ENCODE results near the gene VPS37D. TPM values are rescaled to one million over a fixed set of nuclear protein-coding genes. Genes with fewer than 3 reads are reported as not detected.
"Not testable (repeated sequence)": the region's sequence is repeated elsewhere in the genome, so short reads cannot be mapped to it uniquely, and the experiment has no call there.

VPS37D gene
- total RNA-seq, 1 donor from 2014 or later = 17.2 TPM

DNA sequence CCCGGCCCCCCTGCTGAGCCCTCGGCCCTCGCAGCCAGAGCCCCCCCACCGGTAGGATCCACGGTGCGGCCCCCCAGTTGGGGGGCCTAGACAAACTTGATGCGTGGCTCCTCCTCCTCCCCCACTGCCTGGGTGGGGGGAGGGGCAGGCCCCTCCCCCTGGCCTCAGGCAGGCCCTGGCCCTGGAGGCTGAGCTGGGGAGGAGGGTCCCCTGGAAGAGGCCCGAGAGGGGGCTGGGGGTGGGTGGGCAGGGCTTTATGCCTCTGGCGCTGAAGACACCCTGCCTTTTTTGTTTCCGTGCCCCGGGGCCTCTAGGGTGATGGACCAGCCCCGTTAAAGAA lies 3.7 kb downstream of the VPS37D start:
- Mint-ChIP-seq H3K4me3 (ENCODE audit: unreplicated experiment) (no peak overlapping the region), H3K9me3 (ENCODE audit: unreplicated experiment) (no peaks in the 10 kb centered on the region), H3K27me3 (ENCODE audit: unreplicated experiment) (peaks cover 14% of the 10 kb centered on the region), H3K36me3 (ENCODE audit: unreplicated experiment) (no peaks in the 10 kb centered on the region), H3K4me1 (ENCODE audit: low read depth, unreplicated experiment) (peaks cover 2% of the 10 kb centered on the region), H3K27ac (ENCODE audit: unreplicated experiment) (no peak overlapping the region)
- DNase-seq = no peak
- TF ChIP-seq, protein P1, sequence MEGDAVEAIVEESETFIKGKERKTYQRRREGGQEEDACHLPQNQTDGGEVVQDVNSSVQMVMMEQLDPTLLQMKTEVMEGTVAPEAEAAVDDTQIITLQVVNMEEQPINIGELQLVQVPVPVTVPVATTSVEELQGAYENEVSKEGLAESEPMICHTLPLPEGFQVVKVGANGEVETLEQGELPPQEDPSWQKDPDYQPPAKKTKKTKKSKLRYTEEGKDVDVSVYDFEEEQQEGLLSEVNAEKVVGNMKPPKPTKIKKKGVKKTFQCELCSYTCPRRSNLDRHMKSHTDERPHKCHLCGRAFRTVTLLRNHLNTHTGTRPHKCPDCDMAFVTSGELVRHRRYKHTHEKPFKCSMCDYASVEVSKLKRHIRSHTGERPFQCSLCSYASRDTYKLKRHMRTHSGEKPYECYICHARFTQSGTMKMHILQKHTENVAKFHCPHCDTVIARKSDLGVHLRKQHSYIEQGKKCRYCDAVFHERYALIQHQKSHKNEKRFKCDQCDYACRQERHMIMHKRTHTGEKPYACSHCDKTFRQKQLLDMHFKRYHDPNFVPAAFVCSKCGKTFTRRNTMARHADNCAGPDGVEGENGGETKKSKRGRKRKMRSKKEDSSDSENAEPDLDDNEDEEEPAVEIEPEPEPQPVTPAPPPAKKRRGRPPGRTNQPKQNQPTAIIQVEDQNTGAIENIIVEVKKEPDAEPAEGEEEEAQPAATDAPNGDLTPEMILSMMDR (IDR thresholded peaks at IDR 0.05; ENCODE audit: partially characterized antibody, unreplicated experiment) = no peak

DNA sequence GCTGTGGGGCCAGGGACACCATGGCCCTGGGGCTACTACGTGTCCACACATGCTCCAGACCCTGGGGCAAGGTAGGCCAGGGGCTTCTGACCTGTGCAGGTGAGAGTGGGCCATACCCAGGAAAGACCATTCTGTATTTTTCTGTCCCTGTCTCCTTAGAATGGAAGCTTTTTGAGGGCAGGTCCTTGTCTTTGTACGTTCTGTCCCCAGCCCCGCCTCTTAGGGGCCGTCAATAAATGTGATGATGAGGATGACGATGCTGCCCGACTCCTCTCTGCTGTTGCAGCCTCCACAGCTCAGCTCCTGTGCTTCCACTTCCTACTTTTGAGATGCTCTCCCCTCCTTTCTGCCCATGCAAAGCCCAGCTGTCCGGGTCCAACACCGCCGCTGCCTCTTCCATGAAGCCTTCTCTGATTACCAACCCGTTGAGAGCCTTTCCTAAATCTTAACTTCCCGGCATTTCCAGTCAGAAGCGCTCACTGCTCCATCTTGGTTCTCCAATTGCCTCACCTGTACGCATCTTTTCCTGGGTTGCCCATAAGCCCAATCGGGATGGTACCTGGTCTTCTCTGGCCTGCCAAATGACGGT lies 4.3 kb downstream of the VPS37D start:
- no peaks in the 10 kb centered on the region for H3K36me3 Mint-ChIP-seq (ENCODE audit: unreplicated experiment)
- no peak overlapping the region for H3K4me3 Mint-ChIP-seq (ENCODE audit: unreplicated experiment)
- TF ChIP-seq, protein P1 (IDR thresholded peaks at IDR 0.05; ENCODE audit: partially characterized antibody, unreplicated experiment) = no peak
- peak overlapping the region; percentile 9 for H3K27ac Mint-ChIP-seq (ENCODE audit: unreplicated experiment)
- DNase-seq = no peak
- peaks cover 2% of the 10 kb centered on the region for H3K4me1 Mint-ChIP-seq (ENCODE audit: low read depth, unreplicated experiment)
- H3K27me3 Mint-ChIP-seq (ENCODE audit: unreplicated experiment) = peaks cover 12% of the 10 kb centered on the region
- H3K9me3 Mint-ChIP-seq (ENCODE audit: unreplicated experiment) = no peaks in the 10 kb centered on the region

DNA sequence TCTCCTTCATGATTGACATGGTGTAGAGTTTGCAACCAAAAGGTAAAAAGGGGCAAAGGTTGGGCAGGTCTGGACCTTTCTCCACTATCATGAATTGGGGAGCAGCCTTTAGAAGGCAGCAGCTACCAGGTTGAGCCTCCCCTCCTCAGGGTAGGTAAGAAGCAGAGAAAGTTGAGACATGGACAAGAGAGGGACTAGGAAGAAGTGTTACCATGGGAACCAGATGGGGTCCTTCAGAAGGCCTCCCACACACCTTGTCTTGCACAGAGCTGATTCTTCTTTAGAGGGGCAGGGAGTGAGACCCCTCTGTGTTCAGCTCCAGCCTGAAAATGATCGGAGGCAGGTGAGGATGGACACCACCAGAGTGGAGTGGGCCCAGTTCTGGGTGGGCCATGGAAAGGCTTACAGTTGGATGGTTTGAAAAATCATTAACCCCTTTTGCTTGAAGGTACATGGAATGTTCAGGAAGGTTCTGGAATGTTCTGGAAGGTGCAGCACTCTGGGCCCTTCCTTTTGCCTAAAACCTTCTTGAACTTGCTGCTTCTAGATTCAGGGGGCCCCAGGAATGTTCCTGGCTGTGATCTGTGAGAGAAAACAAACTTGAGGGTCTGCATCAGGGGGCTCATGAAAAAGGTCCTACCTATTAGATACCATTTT lies 7.0 kb downstream of the VPS37D start:
- Mint-ChIP-seq H3K36me3 (ENCODE audit: unreplicated experiment) (peaks cover 4% of the 10 kb centered on the region), H3K4me1 (ENCODE audit: low read depth, unreplicated experiment) (no peaks in the 10 kb centered on the region), H3K9me3 (ENCODE audit: unreplicated experiment) (no peaks in the 10 kb centered on the region), H3K27ac (ENCODE audit: unreplicated experiment) (no peak overlapping the region), H3K4me3 (ENCODE audit: unreplicated experiment) (no peak overlapping the region), H3K27me3 (ENCODE audit: unreplicated experiment) (peaks cover 7% of the 10 kb centered on the region)
- DNase-seq = no peak
- TF ChIP-seq, protein P1 (IDR thresholded peaks at IDR 0.05; ENCODE audit: partially characterized antibody, unreplicated experiment) = no peak

DNA sequence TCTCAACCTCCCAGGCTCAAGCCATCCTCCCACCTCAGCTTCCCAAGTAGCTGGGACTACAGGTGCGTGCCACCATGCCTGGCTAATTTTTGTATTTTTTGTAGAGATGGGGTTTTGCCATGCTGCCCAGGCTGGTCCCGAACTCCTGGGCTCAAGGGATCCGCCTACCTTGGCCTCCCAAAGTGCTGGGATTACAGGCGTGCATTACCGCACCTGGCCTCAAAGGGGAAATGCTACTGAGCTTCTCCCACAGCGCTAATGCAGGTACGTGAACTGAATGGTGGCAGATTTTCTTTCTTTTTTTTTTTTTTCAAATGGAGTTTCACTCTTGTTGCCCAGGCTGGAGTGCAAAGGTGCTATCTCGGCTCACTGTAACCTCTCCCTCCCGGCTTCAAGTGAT lies 8.4 kb downstream of the VPS37D start:
- not testable (repeated sequence) for H3K4me3 Mint-ChIP-seq (ENCODE audit: unreplicated experiment)

DNA sequence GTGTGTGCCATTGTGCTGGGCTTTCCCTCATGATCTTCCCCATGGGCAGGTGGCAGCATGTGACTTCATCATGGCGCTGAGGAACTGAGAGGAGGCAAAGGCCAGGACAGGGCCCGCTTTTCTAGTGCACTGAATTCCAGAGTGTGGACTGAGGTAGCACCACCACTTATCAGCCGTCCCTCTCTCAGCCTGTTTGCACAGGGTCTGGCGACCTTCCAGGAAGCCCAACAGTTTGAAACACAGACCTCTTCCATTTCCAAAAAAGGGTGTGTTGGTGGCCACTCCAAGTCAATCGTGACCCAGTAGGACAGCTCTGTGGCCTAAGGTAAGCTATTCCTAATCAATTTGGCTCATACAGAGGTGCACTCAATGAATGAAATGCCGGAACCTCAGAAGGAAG lies 11.2 kb downstream of the VPS37D start:
- no peak overlapping the region for H3K27ac Mint-ChIP-seq (ENCODE audit: unreplicated experiment)
- H3K9me3 Mint-ChIP-seq (ENCODE audit: unreplicated experiment) = peaks cover 7% of the 10 kb centered on the region
- TF ChIP-seq, protein P1 (IDR thresholded peaks at IDR 0.05; ENCODE audit: partially characterized antibody, unreplicated experiment) = no peak
- H3K27me3 Mint-ChIP-seq (ENCODE audit: unreplicated experiment) = peaks cover 3% of the 10 kb centered on the region
- peaks cover 4% of the 10 kb centered on the region for H3K36me3 Mint-ChIP-seq (ENCODE audit: unreplicated experiment)
- peaks cover 11% of the 10 kb centered on the region for H3K4me1 Mint-ChIP-seq (ENCODE audit: low read depth, unreplicated experiment)
- H3K4me3 Mint-ChIP-seq (ENCODE audit: unreplicated experiment) = no peak overlapping the region
- DNase-seq = no peak

More for the DNA sequence above, 8.4 kb downstream of the VPS37D start:
- DNase-seq; H3K27ac Mint-ChIP-seq (ENCODE audit: unreplicated experiment); H3K27me3 Mint-ChIP-seq (ENCODE audit: unreplicated experiment); H3K36me3 Mint-ChIP-seq (ENCODE audit: unreplicated experiment); H3K9me3 Mint-ChIP-seq (ENCODE audit: unreplicated experiment); H3K4me1 Mint-ChIP-seq (ENCODE audit: low read depth, unreplicated experiment): not testable (repeated sequence)
